Tibial nerve (tissue), 3 donors: ENCODE results near the gene HAVCR2.

Source experiments
- POLR2A ChIP-seq, 2 donors: fragments of 450-650 bp; IDR thresholded peaks; one replicate each; pipeline ENCODE4 v1.6.1; 2017; ENCODE audit warnings: antibody characterized with exemption in 2 of 2, mild to moderate bottlenecking in 2 of 2, moderate library complexity in 2 of 2
- TF ChIP-seq, protein P1 (sequence below), 5 experiments: fragments of 200-600 bp in 3 of 5; fragments of 450-650 bp in 2 of 5; sonication (generic) in 3 of 5; IDR thresholded peaks; one replicate each; pipeline ENCODE4 v1.5.1; 2016 to 2019; ENCODE audit warnings: antibody characterized with exemption in 5 of 5, mild to moderate bottlenecking in 3 of 5, moderate library complexity in 2 of 5

DNA sequence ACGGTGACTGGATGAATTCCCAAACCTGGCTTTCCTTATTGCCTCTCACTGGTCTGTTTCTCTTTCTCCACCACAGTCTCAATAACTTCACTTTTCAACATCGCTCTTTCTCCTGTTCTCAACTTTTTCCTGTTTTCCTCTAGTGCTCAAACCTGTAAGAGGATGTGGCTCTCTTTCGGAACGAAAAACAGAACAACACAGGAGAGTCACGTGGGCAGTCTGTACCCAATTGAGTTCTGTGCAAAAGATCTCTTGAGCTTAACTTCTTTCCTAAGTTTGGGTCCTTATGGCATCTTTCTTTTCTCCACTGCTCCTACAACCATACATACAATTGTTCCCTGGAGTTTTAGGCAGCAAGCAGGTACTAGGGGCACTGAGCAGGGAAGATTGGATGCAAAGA, 58.8 kb downstream of the HAVCR2 start:
- TF ChIP-seq, protein P1, sequence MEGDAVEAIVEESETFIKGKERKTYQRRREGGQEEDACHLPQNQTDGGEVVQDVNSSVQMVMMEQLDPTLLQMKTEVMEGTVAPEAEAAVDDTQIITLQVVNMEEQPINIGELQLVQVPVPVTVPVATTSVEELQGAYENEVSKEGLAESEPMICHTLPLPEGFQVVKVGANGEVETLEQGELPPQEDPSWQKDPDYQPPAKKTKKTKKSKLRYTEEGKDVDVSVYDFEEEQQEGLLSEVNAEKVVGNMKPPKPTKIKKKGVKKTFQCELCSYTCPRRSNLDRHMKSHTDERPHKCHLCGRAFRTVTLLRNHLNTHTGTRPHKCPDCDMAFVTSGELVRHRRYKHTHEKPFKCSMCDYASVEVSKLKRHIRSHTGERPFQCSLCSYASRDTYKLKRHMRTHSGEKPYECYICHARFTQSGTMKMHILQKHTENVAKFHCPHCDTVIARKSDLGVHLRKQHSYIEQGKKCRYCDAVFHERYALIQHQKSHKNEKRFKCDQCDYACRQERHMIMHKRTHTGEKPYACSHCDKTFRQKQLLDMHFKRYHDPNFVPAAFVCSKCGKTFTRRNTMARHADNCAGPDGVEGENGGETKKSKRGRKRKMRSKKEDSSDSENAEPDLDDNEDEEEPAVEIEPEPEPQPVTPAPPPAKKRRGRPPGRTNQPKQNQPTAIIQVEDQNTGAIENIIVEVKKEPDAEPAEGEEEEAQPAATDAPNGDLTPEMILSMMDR (IDR thresholded peaks at IDR 0.05) = no peak
- no peak for TF ChIP-seq POLR2A (IDR thresholded peaks at IDR 0.05)
